ENCODE results near the gene ZSCAN22.
A peak's percentile ranks its signal among the peaks of the same experiment; 100 is the strongest.
"Not testable (repeated sequence)": the region's sequence is repeated elsewhere in the genome, so short reads cannot be mapped to it uniquely, and the experiment has no call there.

ZSCAN22 gene

DNA sequence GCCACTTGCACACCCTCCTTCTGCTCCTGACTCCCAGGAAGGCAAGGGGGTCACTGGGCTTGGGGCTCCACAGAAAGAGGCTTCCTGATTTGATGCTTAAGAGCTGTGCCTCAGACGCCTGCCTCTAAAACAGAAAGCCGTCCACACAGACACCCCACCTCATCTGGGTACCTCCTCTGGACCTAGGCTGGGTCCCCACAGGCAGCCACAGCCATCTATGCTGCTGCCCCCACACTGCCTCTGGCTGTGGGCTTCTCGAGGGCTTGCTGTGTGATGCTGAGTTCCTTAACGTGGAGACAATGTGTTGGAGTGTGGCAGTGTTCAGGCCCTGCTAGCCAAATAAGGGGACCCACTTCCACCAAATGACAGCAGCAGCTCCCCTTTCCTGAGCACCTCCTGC lies 8.5 kb upstream of the ZSCAN22 start:
- no peak for DNase-seq (ENCODE audit: low read depth)

DNA sequence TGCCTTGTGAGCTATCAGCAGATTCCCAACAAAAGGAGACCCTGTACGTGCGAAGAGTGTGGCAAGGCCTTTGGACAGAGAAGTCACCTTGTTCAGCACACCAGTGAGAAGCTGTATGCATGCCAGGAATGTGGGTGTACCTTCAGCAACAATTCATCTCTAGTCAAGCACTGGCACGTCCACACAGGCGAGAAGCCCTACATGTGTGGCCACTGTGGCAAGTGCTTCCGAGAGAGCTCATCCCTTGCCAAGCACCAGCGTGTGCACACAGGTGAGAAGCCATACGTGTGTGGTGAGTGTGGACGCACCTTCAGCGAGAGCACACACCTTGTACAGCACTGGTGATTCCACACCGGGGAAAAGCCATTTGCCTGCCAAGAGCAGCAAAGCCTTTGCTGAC lies 7.6 kb upstream of the ZSCAN22 start:
- no peak for DNase-seq (ENCODE audit: low read depth)

DNA sequence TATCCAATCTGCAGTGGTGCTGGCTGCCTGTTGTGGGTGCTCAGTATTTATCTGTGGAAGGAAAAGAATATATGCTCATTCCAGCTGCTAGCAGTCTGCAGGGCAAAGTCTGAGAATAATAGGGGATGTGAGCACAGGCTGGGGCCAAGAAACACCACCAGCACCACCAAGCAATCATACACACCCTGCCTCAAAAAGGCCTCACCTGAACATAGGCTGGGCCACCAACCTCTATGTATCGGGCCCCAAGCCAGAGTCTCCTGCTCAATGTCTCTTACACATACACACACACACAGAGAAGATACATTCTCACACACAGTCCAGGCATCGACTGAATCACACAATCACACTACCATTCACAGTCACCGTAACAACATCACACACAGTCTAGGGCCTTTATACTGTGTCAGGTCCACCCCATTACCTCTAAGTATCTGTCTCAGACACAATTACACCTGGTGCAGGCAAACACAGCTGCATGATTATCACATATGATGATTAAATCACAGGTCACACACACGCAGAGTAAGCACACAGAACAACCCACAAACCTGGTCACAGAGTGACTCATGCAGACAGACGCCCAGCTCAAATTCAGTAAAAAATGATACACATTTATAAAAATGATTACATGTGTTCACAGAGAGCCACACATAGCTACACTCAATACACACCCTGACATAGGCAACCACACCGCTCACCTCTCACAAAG lies 1.3 kb upstream of the ZSCAN22 start:
- no peak for DNase-seq (ENCODE audit: low read depth)

DNA sequence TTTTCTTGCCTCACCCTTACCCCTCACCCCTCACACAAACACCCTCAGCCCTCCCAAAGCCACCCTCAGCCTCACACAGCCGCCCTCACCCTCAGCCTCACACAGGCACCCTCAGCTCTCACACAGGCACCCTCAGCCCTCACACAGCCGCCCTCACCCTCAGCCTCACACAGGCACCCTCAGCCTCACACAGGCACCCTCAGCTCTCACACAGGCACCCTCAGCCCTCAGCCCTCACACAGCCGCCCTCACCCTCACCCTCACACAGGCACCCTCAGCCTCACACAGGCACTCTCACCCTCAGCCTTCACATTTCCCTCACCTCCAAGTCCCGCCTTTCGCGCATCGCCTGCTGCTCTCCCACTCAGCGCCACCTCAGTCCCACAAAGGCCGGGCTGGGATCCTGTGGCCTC lies 287 bp upstream of the ZSCAN22 start:
- no peak for DNase-seq (ENCODE audit: low read depth)

DNA sequence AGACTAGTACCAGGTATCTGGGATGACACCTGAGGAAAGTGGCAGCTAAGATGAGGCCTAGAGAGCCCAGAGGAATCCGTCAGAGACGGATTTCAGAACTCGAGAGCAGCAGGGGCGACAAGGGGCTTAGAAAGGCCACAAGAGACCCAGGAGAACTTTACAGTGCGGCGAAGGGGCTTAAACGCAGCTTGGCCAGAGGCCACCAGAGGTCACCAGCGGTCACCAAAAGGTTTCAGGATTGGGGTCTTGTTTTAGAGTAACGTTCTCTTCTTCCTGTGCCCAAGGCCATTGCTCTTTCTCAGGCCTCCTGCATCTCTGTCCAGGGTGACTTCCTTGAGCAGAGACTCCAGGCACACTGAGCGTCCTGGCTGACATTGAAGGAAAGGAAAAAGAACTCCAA lies 2.2 kb downstream of the ZSCAN22 start:
- DNase-seq (ENCODE audit: low read depth) = no peak

DNA sequence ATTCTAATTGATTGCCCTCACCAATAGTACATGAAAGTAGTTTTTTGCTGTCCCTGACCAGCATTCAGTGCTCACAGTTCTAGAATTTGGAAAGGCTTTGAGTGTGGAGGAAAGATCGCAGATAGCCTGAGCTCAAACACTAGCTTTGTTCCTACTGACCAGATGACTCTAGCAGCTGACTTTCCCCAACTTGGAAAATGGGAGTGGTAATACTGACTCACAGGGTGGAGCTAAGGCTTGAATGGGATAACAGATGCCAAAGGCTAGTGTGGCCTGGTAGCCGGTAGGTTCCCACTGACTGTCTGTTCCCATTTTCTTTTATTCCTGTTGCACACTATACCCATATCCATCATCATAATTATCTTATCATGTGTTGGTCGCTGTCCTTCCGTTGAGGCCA lies 3.7 kb downstream of the ZSCAN22 start:
- no peak for DNase-seq (ENCODE audit: low read depth)

DNA sequence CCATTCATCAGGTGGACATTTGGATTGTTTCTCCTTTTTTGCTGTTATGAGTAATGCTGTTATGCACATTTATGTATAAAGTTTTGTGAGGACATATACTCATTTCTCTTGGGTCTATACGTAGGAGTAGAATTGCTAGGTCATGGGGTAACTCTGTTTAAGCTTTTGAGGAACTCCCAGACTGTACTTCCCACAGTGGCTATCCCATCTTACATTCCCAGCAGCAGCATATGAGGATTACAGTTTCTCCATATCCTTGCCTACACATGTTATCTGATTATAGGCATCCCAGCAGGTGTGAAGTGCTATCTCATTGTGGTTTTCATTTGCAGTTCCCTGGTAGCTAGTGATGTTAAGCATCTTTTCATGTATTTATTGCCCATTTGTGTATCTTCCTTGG lies 5.9 kb downstream of the ZSCAN22 start:
- DNase-seq (ENCODE audit: low read depth) = no peak

DNA sequence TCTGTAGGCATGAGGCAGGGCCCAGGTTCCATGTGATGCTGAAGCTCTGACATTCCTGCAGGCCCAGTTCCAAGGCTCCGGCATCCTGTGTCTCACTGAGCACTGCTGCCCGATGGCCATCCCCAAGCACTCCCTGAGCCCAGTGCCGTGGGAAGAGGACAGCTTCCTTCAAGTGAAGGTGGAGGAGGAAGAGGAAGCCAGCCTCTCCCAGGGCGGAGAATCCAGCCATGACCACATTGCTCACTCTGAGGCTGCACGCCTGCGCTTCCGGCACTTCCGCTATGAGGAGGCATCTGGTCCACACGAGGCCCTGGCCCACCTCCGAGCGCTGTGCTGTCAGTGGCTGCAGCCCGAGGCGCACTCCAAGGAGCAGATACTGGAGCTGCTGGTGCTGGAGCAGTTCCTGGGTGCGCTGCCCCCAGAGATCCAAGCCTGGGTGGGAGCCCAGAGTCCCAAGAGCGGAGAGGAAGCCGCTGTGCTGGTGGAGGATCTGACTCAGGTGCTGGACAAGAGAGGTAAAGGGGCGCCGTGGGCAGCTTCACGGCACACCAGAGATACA lies 8.0 kb downstream of the ZSCAN22 start:
- no peak for DNase-seq (ENCODE audit: low read depth)

DNA sequence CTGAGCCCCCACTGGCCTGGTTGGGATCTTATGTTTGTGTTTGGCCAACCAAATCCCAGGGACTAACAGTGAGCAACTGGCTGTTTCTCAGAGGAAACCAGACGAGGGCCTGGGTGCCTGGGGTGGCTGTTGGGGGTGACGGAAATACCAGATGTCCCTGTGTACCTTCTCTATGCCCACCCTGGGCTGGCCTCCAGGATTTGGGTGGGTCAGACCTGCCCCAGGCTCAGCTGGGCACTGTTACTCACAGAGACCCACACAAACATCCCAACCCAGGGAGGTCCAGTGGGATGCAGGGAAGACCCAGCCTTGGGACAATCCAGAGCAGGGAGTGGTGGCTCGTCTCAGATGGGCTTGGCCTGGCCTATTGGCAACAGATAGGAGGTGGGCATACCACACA lies 8.8 kb downstream of the ZSCAN22 start:
- DNase-seq (ENCODE audit: low read depth) = no peak

DNA sequence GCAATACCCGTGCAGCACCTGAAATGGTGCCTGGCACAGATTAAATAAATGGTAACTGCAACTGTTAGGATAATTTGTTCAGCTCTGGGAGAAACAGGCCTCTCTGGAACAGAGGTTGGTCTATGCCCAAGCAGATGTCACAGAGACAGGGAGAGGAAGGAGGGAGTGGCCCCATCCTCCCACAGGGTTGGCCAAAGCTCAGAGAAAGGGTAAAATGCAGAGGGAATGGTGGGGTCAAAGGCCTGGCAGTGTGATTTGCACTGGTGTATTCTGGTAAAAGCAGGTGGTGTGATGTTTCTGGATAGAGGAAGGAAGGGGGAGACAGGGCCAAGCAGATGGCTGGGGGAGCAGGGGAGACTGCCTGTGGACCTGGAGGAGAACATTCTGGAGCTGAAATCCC lies 9.4 kb downstream of the ZSCAN22 start:
- DNase-seq (ENCODE audit: low read depth) = no peak

DNA sequence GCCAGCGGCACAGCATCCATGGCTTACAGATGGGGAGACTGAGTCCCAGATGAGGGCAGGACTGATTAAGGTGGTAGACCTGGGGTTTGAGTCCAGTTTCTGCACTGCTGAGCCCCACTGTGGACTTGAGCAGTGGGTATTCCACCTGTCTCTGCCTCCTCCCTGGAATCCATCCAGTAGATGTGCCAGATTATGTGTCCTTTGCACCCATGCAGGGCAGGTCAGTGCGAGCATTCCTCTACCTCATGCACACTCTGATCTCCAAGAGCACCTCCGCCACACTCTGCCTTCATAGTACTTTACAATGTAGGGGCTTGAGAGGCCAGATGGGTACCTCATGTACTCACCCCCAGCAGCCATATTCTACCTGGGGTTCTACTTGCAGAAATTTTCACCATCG lies 10.0 kb downstream of the ZSCAN22 start:
- no peak for DNase-seq (ENCODE audit: low read depth)

DNA sequence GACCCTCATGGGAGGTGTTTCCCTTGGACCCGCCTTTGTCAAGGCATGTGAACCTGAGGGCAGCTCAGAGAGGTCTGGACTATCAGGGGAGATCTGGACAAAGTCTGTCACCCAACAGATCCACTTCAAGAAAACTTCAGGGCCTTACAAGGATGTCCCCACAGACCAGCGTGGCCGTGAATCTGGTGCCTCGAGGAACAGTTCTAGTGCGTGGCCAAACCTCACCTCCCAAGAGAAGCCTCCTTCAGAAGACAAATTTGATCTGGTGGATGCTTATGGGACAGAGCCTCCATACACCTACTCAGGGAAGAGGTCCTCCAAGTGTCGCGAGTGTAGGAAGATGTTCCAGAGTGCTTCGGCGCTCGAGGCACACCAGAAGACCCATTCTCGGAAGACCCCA lies 11.5 kb downstream of the ZSCAN22 start:
- DNase-seq (ENCODE audit: low read depth) = no peak

DNA sequence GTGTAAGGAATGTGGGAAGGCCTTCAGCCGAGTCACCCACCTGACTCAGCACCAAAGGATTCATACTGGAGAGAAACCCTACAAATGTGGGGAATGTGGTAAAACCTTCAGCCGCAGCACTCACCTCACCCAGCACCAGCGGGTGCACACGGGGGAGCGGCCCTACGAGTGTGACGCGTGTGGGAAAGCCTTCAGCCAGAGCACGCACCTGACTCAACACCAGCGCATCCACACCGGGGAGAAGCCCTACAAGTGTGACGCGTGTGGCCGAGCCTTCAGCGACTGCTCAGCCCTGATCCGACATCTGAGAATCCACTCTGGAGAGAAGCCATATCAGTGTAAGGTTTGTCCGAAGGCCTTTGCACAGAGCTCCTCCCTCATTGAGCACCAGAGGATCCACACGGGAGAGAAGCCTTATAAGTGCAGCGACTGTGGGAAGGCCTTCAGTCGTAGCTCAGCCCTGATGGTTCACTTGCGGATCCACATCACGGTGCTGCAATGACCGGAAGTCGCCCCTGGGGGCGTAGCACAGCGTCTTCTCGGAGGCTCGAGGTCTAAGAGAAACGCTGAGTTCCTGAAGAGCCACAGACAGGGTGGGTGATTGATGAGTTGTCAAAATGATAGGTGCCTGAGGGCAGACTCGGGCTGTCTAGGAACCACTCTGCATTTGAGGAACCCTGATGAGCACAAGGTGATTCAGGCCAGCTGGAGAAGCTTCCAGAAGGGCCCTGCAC lies 12.2 kb downstream of the ZSCAN22 start:
- no peak for DNase-seq (ENCODE audit: low read depth)

DNA sequence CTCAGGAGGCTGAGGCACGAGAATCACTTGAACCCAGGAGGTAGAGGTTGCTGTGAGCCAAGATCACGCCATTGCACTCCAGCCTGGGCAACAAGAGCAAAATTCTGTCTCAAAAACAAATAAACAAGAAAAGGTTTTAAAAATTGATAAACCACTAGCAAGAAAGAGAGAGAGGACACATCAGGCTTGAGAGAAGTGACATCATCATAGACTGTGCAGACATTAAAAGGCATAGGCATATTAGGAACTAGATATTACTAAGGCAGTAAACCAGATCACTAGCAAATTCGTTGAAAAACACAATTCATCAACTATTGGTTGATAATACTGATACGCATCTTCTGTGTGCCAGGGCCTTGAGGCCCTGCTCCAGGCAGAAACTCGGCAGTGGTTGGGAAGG lies 18.8 kb downstream of the ZSCAN22 start:
- DNase-seq (ENCODE audit: low read depth) = no peak

DNA sequence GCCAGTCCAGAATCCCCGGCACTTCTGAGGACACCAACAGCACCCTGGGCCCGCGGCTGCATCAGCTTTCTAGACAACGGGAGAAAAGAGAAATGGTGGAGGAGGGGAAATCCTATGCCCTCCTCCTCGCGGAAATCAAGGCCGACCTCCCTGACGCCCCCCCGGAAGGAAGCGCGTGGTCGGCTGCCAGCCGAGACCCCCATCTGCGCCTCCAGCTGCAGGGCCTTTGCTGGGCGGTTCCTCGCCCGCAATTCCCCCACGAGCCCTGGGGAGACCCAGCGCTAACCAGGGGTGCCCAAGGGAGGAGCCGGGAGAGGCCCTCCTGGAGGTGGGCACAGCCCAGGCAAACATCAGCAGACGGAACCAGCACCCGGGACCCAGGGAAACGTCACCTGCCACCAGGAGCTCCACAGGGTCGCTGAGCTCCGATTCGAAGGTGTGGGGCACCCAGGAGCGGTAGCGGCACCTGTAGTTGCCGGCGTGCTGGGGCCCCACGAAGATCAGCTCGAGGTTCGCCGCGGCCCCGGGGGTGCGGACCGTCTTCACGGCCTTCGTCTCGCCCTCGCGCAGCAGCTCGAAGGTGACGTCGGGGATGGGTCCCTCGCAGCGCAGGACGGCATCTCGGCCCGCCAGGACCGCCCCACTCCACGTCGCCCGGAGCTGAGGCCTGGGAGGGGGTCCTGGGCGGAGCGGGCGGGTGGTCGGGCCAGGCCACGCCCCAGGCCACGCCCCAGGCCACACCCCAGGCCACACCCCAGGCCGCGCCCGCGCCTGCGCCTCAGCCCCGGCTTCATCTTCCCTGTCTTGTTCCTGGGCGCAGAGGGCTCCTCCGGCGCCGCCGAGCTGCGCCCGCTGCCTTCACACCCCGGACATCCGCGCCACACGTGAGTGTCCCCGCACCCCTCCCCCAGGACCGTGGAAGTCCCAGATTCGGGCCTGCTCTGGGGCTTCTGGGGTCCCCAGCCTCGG lies 20.5 kb downstream of the ZSCAN22 start:
- peak; percentile 51 for DNase-seq (ENCODE audit: low read depth)

DNA sequence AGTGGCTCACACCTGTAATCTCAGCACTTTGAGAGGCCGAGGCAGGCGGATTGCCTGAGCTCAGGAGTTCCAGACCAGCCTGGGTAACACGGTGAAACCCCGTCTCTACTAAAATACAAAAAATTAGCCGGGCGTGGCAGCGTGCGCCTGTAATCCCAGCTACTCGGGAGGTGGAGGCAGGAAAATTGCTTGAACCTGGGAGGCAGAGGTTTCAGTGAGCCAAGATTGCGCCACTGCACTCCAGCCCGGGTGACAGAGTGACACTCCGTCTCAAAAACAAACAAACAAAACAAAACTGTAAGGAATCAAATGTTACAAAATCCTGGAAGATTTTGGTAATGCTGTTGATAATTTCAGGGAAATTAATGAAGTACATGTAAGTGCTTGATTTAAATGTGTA lies 21.3 kb downstream of the ZSCAN22 start:
- DNase-seq (ENCODE audit: low read depth) = not testable (repeated sequence)

DNA sequence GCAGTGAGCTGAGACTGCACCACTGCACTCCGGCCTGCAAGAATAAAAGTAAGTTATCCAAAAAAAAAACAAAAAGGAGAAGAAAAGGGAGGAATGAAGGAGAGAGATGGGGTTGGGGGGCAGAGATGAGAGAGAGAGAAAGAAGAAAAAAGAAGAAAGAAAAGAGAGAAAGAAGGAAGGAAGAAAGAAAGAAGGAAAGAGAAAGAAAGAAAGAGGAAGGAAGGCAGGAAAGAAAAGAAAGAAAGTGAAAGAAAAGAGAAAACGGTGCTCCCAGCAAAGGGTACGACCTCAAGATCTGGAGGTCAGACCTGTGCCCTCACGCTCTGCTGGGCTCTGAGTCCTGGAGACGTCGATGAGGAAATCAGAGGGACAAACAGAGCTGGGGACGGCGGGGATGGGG lies 22.8 kb downstream of the ZSCAN22 start:
- no peak for DNase-seq (ENCODE audit: low read depth)

DNA sequence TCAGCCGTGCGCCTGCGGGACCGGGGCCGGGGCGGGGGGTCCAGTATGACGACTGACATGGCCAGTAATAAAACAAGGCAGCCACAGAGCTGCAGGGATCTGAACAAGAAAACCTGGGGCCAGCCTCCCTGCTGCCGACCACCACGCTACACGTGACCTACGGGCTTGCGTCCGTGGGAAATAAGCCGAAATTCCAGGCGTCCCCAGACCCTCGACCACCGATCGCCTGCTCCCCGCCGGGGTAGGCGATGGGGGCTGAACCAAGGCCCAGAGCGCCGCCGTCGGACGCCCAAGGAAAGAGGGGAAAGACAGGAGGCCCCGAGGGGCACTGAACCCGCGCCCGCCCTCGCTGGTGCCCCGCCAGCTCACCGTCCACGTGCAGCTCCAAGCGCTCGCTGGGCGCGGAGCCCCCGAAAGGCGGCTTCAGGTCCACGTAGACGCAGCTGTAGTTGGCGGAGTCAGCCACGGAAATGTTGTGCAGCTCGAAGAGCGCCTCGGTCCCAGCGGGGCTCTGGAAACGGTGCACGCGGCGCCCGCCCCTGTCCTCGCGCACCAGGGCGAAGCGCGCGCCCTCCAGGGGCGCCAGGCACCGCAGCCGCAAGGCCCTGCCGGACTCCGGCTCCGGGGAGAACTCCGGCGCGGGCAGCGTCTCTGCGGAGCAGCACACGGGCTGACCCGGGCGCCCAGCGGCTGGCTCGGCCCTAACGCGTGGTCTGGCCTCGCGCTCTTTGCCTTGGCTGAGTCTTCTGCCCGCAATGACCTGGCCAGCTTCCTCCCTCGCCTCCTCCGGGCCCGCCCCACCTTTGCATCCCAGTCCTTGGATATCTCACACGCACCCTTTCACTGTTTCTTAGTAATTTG lies 23.4 kb downstream of the ZSCAN22 start:
- DNase-seq (ENCODE audit: low read depth) = no peak

DNA sequence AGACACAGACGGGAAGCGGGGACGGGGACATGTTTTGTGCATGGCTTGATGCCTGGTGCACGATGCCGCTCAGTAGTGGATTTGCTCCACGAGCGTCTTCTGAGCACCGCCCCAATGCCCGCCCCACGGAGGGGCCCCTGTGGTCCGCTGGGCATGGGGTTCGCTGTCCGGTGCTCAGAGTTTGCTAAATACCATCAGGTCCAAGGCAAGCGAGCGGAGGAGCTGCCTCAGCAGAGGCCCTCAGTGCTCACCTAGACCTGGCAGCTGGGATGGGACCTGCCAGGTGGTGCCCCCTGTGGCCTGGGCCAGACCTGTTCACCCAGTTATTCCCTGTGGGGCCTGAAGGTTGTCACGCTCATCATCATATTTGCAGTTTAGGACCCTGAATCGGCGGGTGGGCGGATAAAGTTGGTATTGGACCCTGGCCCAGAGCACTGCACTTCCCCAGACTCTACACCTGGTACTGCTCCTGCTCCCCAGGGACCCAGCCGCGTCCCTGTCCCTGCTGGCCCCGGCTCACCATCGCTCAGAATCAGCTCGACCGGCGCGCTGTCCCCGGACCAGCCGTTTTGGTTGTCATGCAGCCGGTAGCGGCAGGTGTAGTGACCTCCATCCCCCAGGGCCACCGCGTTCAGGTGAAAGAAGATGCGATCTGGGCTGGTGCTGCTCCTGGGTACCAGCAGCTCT lies 24.2 kb downstream of the ZSCAN22 start:
- DNase-seq (ENCODE audit: low read depth) = no peak

DNA sequence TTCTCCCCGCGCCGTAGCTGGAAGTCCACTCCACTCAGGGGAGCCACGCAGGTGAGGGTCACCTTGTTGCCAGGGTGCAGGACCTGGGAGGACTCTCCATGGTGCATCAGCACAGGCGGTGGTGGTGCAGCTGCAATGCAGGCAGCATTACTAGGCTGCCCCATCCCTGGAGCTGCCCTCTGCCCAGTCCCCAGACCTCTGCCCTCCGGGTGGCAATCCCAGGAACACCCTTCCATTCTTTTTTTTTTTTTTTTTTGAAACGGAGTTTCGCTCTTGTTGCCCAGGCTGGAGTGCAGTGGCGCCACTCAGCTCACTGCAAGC lies 24.7 kb downstream of the ZSCAN22 start:
- DNase-seq (ENCODE audit: low read depth) = no peak

Measured in stimulated activated CD8-positive, alpha-beta memory T cell treated with anti-CD3 and anti-CD28 coated beads, Interleukin-12 subunit alpha, Interleukin-12 subunit beta, amount 100 ng/mL, for 1 hour (primary cell).